ENCODE results near the gene RO60.

DNA sequence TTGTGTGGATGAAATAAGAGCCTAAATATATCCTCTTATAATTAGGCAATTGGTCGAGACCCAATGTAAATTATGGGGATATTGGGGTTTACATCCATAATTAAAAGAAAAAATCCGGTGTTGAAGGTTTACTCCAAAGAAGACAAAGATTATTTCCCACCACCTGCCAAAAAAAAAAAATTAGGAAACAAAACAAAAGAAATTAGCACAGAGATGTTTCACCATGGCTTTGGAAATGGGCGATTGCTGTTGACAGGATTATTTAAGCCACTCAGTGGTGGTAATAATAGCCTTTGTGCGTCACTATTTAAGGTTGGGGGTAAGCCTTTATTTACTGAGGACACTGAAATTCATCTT lies 46.4 kb downstream of the RO60 start:
- no peak for TF ChIP-seq TAF1 (IDR thresholded peaks at IDR 0.05; ENCODE audit: borderline replicate concordance, low read depth, low read length)
- TF ChIP-seq RAD21 (IDR thresholded peaks at IDR 0.05; ENCODE audit: low read length): no peak
- no peak for TF ChIP-seq CTCF (IDR thresholded peaks at IDR 0.05)
- TF ChIP-seq YY1 (IDR thresholded peaks at IDR 0.05; ENCODE audit: low read depth): no peak
- no peak for TF ChIP-seq GATA2 (CRISPR knock-in tag; IDR thresholded peaks at IDR 0.05)
- no peak for TF ChIP-seq NRF1 (IDR thresholded peaks at IDR 0.05; ENCODE audit: low read depth, low read length)
- TF ChIP-seq USF2 (IDR thresholded peaks at IDR 0.05; ENCODE audit: borderline replicate concordance, low read depth, low read length): no peak
- TF ChIP-seq MAX (IDR thresholded peaks at IDR 0.05; ENCODE audit: low read depth): no peak
